ENCODE measurements around the gene NEUROG3. TPM values are rescaled to one million over a fixed set of nuclear protein-coding genes. Genes with fewer than 3 reads are reported as not detected.

NEUROG3 gene, protein sequence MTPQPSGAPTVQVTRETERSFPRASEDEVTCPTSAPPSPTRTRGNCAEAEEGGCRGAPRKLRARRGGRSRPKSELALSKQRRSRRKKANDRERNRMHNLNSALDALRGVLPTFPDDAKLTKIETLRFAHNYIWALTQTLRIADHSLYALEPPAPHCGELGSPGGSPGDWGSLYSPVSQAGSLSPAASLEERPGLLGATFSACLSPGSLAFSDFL
- not detected for polyA plus RNA-seq (2013, experiment 1 of 2; ENCODE audit: insufficient read length)
- not detected for polyA plus RNA-seq (2013, experiment 2 of 2; ENCODE audit: insufficient read length)

DNA sequence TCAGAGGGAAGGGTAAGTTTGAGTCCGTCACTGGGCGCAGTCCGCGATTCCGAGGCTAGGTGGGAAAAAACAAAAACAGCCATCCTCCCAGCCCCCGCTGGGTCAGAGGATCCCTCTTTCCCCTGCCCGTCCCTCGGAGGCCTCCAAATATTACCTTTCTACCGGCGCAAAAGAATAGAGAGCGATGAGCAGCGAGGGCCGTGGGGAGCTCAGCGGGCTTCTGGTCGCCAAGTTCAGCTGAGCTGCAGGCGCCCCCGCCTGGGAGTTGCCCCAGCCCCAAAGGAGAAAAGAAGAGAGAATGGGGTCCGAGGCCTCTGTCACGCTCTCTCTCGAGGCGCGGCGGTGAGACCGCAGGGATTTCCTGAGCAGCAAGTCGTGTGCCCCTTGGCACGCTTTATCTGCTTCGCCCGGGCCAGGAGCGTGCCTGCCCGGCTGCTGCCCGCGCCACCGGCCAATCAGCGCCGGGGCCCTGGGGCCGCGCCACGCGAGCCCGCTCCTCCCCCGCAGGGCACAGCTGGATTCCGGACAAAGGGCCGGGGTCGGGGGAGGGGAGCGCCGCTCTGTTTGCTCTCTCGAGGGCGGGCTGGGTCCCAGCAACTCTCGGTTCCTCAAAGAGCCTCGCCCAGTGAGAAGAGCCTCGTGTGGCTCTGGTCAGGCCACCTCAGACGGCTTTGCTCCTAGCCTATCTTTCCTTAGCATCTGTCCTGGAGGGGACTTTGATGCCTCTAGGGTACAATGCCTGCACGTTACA is at the start of gene NEUROG3:
Gene NEUROG3 (minus strand): TSS at position 367 of the 751 bp plus-strand sequence. CDS start 379 bp downstream, outside the sequence.
- DNase-seq = no peak

GRCh38 chr10:69620625-69621024 is 47.4 kb upstream of the NEUROG3 start:
- DNase-seq = no peak

DNA sequence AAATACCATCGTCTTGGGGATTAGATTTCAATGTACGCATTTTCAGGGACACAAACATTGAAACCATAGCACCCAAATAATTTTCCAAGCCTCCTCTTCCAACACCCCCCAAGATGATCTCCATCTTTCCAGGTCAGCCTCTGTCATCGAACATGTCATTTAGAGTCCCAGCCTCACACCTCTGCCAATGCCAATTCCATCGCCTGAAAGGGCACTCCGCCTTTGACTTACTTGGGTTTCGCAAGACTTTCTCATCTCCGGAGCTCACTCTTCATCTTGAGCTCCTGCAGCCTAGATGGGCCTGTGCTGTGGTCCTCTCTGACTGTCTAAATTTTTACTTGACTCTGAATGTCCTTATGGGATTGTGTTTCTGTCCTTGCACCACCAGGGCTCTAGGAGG is 46.4 kb upstream of the NEUROG3 start:
- DNase-seq = no peak

DNA sequence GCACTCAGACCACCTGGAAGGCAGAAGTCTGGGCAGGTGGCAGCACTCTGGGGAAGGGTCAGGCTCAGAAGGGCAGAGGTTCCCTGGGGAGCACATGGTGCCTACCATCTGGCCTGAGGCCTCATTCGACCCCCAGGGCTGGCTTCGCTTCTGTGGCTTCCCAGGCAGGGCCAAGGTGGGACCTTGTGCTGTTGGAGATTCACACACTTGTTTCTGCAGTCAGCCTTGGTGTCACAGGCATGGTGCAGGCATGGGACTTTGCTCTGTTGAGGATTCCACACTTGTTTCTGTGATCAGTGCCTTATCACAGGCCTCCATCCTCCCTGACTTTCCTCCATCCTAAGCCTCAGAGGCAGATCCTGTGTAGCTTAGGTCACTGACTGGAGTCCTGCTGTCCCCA is 45.5 kb upstream of the NEUROG3 start:
- DNase-seq = no peak

DNA sequence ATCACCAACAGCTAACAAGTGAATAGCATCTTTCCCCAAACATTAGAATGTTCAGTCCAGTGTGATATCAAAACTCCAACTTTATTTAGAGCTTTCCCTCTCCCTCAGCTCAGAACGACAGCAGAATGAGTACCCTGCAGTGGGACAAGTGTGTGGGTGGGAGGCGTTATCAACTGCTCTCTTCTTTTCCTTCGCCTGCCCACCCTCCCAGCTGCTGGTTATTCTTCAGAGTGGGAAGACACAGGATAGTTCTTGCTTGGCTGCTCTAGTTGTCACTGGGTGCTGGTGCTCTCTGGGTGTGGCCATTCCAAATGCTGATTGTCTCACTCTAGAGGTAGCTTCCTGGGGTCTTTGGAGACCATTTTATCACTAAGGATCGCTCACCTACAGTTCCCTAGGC is 43.1 kb upstream of the NEUROG3 start:
- no peak for DNase-seq

DNA sequence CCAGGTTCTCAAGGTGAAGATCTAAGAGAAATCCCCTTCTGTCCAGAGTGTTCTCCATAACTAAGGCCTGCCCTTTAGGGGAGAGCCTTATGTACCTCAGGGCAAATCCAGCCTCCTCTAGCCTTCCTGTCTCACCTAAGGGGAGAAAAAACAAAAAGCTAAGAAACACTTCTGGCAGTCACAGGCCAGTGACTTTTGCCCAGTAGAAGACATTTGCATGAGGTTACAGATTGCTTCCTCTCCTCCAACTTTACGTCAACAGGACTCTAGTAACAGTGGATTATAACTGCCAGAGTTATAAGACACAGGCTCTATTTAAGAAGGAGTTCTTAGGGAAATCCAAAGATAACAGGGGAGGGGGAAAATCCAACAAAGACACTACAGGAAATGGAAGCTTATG is 40.9 kb upstream of the NEUROG3 start:
- DNase-seq = no peak

GRCh38 chr10:69612760-69613159 is 39.5 kb upstream of the NEUROG3 start:
- no peak for DNase-seq

GRCh38 chr10:69609077-69609476 is 35.9 kb upstream of the NEUROG3 start:
- no peak for DNase-seq

GRCh38 chr10:69600761-69601330 is 27.6 kb upstream of the NEUROG3 start:
- DNase-seq = no peak

DNA sequence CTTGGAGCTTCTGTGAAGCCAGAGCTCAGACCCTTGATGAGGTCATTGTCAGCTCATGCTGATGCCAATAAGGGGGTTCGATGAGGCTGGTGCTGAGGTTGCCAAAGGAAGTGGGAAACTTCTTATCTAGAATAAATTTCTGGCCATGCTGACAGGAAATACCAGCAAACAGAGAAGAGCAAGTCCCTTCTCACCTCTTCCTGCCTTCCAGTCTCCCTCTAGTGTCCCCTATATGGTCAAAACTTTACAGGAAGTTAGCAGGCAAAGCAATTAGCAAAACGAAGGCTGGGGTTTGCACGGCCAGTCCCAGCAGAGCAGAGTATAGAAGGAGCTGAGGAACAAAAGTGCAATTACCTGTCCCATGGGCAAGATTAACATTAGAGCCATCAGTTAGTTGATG is 15.1 kb upstream of the NEUROG3 start:
- DNase-seq = no peak

DNA sequence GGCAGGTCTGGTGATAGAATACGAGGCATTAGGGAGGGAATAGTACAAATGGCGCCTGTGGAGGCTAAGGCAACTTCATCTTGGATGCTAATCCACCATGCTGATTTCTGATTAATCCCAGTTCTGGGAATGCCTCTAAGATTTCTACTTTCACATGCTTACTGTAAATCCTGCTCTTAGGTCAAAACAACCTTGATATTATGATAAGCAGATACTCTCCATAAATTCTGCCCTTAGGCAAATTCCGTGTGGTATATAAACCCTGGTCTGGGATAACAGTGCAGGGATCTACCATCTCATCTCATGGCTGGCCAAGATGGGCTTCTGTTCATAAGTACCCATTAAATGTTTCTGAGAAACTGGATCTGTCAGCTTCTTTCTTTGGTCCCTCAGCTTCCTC is 11.4 kb upstream of the NEUROG3 start:
- DNase-seq = no peak

DNA sequence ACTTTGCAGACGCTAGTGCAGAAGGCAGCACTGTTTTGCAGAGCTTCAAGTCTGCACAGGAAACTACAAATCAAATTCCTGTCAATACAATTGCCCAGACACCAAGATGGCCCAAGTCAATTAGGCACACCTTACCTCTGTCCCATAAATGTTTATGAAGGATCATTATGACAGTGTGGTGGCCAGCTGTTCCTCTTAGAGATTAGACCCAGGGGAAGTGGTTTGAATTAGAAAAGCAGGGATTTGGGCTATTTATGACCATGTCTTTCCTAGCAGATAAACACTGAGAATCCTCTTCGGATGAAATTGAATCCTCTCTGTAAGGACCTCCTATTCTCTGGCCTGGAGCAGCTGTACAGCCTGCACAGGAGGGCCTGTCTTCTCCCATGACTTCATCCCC is 9.9 kb upstream of the NEUROG3 start:
- no peak for DNase-seq

DNA sequence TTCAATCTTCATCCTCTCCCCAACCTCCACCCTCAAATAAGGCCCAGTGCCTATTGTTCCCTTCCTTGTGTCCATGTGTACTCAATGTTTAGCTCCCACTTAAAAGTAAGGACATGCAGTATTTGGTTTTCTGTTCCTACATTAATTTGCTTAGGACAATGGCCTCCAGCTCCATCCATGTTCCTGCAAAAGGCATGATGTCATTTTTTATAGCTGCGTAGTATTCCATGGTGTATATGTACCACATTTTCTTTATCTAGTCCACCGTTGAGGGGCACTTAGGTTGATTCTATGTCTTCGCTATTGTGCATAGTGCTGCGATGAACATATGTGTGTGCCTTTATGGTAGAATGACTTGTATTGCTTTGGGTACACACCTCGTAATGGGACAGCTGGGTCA is 7.2 kb upstream of the NEUROG3 start:
- no peak for DNase-seq

DNA sequence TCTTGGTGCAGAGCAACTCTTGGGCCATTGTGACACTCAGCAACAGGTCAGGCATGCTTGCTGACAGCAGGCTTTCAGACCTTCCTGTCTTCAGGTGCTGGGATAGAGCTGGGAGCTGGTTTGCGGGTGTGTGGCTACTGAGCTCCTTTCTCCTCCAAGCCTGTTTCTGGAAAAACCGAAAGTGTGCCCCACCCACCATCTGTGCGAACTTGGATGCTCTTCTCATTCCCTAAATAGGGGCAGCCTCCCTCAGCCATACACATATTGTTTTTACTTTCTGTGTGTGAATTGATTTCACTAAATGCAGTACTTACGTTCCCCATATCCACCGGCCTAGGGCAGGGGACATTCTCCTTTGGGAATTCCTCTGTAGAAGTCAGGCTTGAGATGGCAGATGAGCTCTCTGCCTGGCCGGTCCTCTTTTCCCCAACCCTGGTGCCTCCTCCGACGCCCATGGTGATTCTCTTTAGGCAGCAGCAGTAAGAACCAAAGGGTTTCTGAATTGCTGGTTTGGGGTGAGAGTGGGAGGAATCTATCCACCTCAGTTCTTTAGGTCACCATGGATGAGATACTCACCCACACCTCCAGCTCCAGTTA is 6.3 kb upstream of the NEUROG3 start:
- DNase-seq = no peak

- no peak for DNase-seq
Observed at GRCh38 chr10:69578508-69578991, 5.3 kb upstream of the NEUROG3 start.

- no peak for DNase-seq
Observed at GRCh38 chr10:69577268-69578232, 4.3 kb upstream of the NEUROG3 start.

GRCh38 chr10:69576334-69577011 is 3.3 kb upstream of the NEUROG3 start:
- no peak for DNase-seq

GRCh38 chr10:69575164-69575722 is 2.0 kb upstream of the NEUROG3 start:
- no peak for DNase-seq

DNA sequence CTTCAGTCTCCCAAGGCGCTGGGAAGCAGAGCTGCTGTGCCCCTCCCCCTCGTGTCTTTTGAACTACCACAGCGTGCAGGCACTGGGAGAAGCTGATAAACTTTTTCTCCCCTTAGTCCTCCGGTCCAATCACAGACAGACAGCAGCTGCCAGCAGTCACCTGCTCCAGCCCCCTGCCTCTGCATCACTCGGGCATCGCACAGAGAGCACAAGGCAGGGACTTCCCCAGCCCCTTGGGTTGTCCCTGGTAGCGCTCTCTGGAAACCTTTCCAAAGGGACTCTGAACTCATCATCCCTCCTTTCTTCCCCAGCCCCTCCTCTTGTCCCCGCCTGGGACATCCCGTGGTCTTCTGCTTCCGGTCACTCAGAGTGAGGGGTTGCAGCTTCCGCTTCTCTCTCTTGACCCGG is 1.4 kb upstream of the NEUROG3 start:
- no peak for DNase-seq

DNA sequence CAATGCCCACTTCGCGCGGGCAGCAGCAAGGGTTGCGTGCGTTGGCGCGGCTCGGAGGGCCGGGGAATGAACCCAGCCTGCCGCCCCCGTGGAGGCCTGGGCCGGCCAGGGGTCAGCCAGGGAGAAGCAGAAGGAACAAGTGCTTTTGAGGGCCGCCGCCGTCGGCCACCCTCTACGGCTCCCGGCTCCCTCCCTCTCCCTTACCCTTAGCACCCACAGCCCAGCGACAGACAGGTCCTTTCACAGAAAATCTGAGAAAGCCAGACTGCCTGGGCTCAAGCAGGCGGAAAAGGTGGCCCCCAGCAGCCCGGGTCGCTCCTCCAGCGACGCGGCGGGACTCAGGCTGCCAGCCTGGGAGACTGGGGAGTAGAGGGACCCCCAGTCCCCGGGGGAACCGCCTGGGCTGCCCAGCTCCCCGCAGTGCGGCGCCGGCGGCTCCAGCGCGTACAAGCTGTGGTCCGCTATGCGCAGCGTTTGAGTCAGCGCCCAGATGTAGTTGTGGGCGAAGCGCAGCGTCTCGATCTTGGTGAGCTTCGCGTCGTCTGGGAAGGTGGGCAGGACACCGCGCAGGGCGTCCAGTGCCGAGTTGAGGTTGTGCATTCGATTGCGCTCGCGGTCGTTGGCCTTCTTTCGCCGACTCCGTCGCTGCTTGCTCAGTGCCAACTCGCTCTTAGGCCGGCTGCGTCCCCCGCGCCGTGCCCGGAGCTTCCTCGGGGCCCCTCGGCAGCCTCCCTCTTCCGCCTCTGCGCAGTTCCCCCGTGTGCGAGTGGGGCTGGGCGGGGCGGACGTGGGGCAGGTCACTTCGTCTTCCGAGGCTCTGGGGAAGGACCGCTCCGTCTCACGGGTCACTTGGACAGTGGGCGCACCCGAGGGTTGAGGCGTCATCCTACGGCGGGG is 815 bp downstream of the NEUROG3 start:
- DNase-seq = no peak
